GM21723 (cell line): ENCODE measurements around the gene SIRT2.
"Not testable (repeated sequence)": the region's sequence is repeated elsewhere in the genome, so short reads cannot be mapped to it uniquely, and the experiment has no call there.

Experiments
- ATAC-seq: cut with Tn5 transposase; IDR thresholded peaks from one replicate; pipeline ENCODE4 v1.9.1; 2021; ENCODE audit warnings: mild to moderate bottlenecking, moderate library complexity; ENCODE audit not compliant: unreplicated experiment

SIRT2 gene

GRCh38 chr19:38830039-38830733 lies 69.2 kb downstream of the SIRT2 start:
- ATAC-seq, result no peak

GRCh38 chr19:38829203-38829602 lies 70.2 kb downstream of the SIRT2 start:
- not testable (repeated sequence) for ATAC-seq
